ENCODE data around the gene SNX9. TPM values are rescaled to one million over a fixed set of nuclear protein-coding genes. Genes with fewer than 3 reads are reported as not detected.

SNX9 gene
- total and polyA plus RNA-seq, 2 of the 8 experiments (the other 6 are each of a cell fraction or from before 2014, with no cell fraction given): 11.8 to 23.2 TPM

- no peak overlapping the region for H4K5ac ChIP-seq (ENCODE audit: insufficient read length, low read depth, low read length)
- POLR2A ChIA-PET (ENCODE audit: partially characterized antibody): interaction anchor here (0.9 kb wide), 1 partner anchor 8 kb away, joined by 3 read pairs; no protein-coding TSS in a partner anchor
- no peaks in the 10 kb centered on the region for H3K27me3 ChIP-seq (replicated peaks in 1 of 4; ENCODE audit: control insufficient read depth in 3 of 4, extremely low read depth in 1 of 4, insufficient read depth in 3 of 4, low read length in 3 of 4)
- H2AK5ac ChIP-seq (ENCODE audit: low read depth, low read length): no peak overlapping the region
- 73% methylated on average over 4 of the region's 4 CpGs; no CpG with 5 or more reads in 1 of the 2 experiments for WGBS, 2 experiments (ENCODE audit: extremely low coverage in 1 of 2, insufficient coverage in 1 of 2, insufficient read length in 1 of 2, insufficient replicate concordance in 2 of 2, low coverage in 1 of 2, low lambda C conversion rate in 2 of 2, missing lambda C conversion rate in 1 of 2)
- H3K4me3 ChIP-seq (ENCODE audit: extremely low read depth in 1 of 4, insufficient read depth in 2 of 4, low read depth in 3 of 4, low read length in 4 of 4): peak overlapping the region in 1 of 4 experiments; percentile 1; a peak in 1 of 8 replicates
- no peak overlapping the region for H3K27ac ChIP-seq (ENCODE audit: low read depth, low read length)
- H3K9ac ChIP-seq (replicated peaks in 1 of 4; ENCODE audit: extremely low read depth in 1 of 4, low read depth in 3 of 4, low read length in 3 of 4): no peak overlapping the region
- TF ChIP-seq BRCA1 (IDR thresholded peaks at IDR 0.05; ENCODE audit: low read depth, low read length) (no peak), SP1 (IDR thresholded peaks at IDR 0.05; ENCODE audit: low read depth, low read length) (no peak), GABPA (IDR thresholded peaks at IDR 0.05; ENCODE audit: borderline replicate concordance, insufficient read depth, low read length) (no peak), POLR2A (IDR thresholded peaks at IDR 0.05; ENCODE audit: control extremely low read depth in 1 of 2, low read depth in 2 of 2, low read length in 2 of 2) (no peak)
- H4K20me1 ChIP-seq (replicated peaks in 1 of 2; ENCODE audit: control insufficient read depth in 1 of 2, insufficient read depth in 2 of 2, low read length in 2 of 2): peaks cover 0 to 2% of the 10 kb centered on the region in 2 experiments
- no peak overlapping the region for H3K18ac ChIP-seq (ENCODE audit: extremely low read depth, low read length)
- H3K56ac ChIP-seq (replicated peaks; ENCODE audit: insufficient read length, low read depth, low read length): no peak overlapping the region
- H2BK15ac ChIP-seq (ENCODE audit: low read length): no peak overlapping the region
- FAIRE-seq (no peak), DNase-seq (ENCODE audit: low read depth in 1 of 2, low spot score in 2 of 2) (no peak)
- H3K14ac ChIP-seq (ENCODE audit: insufficient read length): no peak overlapping the region
- peak overlapping the region in 1 of 2 experiments; percentile 15; a peak in 1 of 4 replicates for H3K4me2 ChIP-seq (ENCODE audit: insufficient read depth in 1 of 2, low read depth in 2 of 2, low read length in 2 of 2)
- peaks cover 0 to 17% (median 5%) of the 10 kb centered on the region in 4 experiments; a peak in 4 of 8 replicates for H3K36me3 ChIP-seq (ENCODE audit: control insufficient read depth in 2 of 4, insufficient read depth in 4 of 4, low read length in 3 of 4)
- CTCF ChIA-PET (ENCODE audit: partially characterized antibody): interaction anchor here (0.6 to 1.8 kb wide), 6 partner anchors 13 to 430 kb away, joined by 3 to 5 read pairs (median 4); no protein-coding TSS in a partner anchor
- no peaks in the 10 kb centered on the region for H3K79me1 ChIP-seq (ENCODE audit: low read depth, low read length)
- no peaks in the 10 kb centered on the region for H3K23me2 ChIP-seq (ENCODE audit: low read depth, low read length)
- H4K8ac ChIP-seq (ENCODE audit: extremely low read depth, insufficient read depth, low read length): no peak overlapping the region
- H3K4me1 ChIP-seq (replicated peaks in 1 of 4; ENCODE audit: control insufficient read depth in 3 of 4, insufficient read depth in 4 of 4, low read length in 3 of 4): peaks cover 0 to 14% (median 8%) of the 10 kb centered on the region in 4 experiments; a peak in 5 of 7 replicates
- no peaks in the 10 kb centered on the region for H3K9me3 ChIP-seq (ENCODE audit: insufficient read depth in 2 of 2, low read depth in 1 of 2, low read length in 1 of 2)
- H2BK20ac ChIP-seq (ENCODE audit: low read length): no peak overlapping the region
- H4K91ac ChIP-seq (replicated peaks; ENCODE audit: insufficient read length, low read length): no peak overlapping the region
- H3K4ac ChIP-seq (replicated peaks; ENCODE audit: insufficient read length, low read depth, low read length): no peak overlapping the region
- no peak overlapping the region for H2BK5ac ChIP-seq (ENCODE audit: low read depth, low read length)
- no peak overlapping the region for H2AFZ ChIP-seq (ENCODE audit: low read length)
- no peaks in the 10 kb centered on the region for H3K79me2 ChIP-seq (ENCODE audit: control insufficient read depth in 1 of 2, insufficient read depth in 2 of 2, low read length in 2 of 2)
- H2BK120ac ChIP-seq (replicated peaks; ENCODE audit: low read depth, low read length): no peak overlapping the region
- no peak overlapping the region for H2BK12ac ChIP-seq (ENCODE audit: low read depth, low read length)
- no peak overlapping the region for H3K23ac ChIP-seq (ENCODE audit: insufficient read length)
Measured at GRCh38 chr6:157904999-157905398, 82.0 kb downstream of the SNX9 start.

Measured in H1 (cell line).